ENCODE measurements around the gene GCC1. TPM values are rescaled to one million over a fixed set of nuclear protein-coding genes. Genes with fewer than 3 reads are reported as not detected.

Gene GCC1
- total RNA-seq, 3 donors from 2014 or later (not counting 1 experiment from before 2014, with no cell fraction given), result 26.1 to 32.1 (median 28.7) TPM

GRCh38 chr7:127619681-127620405 is 34.4 kb upstream of the GCC1 start:
- no peak for DNase-seq
- Histone ChIP-seq H3K36me3 (ENCODE audit: control insufficient read depth, insufficient read depth, low read length) (no peaks in the 10 kb centered on the region), H3K4me1 (ENCODE audit: control insufficient read depth, insufficient read depth, low read length) (no peaks in the 10 kb centered on the region), H3K27me3 (ENCODE audit: control insufficient read depth, insufficient read depth, low read length) (no peaks in the 10 kb centered on the region), H3K27ac (ENCODE audit: low read length) (no peak overlapping the region), H3K4me3 (ENCODE audit: low read length) (no peak overlapping the region), H3K9me3 (ENCODE audit: control insufficient read depth, insufficient read depth, low read length) (no peaks in the 10 kb centered on the region)
- H3K9me3 Mint-ChIP-seq, result no peaks in the 10 kb centered on the region
- H3K27me3 Mint-ChIP-seq (ENCODE audit: low read depth in 2 of 2), result peaks cover 52 to 68% of the 10 kb centered on the region in 2 donors
- peak in 1 of 3 donors; percentile 47 for ATAC-seq
- WGBS (ENCODE audit: insufficient coverage), result 7% methylated on average over 22 of the region's 27 CpGs
- H3K27ac Mint-ChIP-seq, result no peak overlapping the region
- H3K4me3 Mint-ChIP-seq, result no peak overlapping the region
- intact Hi-C loops (cut with micrococcal nuclease), result no loop called here
- H3K36me3 Mint-ChIP-seq, result no peaks in the 10 kb centered on the region
- no peak for TF ChIP-seq CTCF (IDR thresholded peaks at IDR 0.05)
- peaks cover 0 to 7% of the 10 kb centered on the region in 2 donors for H3K4me1 Mint-ChIP-seq

DNA sequence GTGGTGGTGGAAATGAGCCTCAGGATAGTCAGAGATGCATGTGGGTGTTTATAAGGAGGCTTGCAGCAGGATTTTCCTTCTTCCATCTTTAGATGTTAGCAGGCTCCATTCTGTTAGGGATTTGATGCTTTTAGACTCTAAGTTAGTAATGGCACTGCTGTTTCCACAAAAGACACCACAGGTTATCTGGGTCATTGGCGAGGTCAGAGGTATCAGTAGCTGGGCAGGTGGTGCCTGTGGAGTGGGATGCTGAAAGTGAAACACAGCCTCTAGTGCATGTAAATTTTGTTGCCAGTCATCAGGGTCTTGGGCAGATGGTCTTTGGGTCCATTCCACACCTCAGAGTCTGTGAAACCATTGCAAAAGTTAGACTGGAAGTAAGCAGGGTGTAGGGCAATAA is 33.4 kb upstream of the GCC1 start:
- 86% methylated on average over 1 of the region's 1 CpG for WGBS (ENCODE audit: insufficient coverage)
- Mint-ChIP-seq H3K4me1 (peaks cover 0 to 7% of the 10 kb centered on the region in 2 donors), H3K27me3 (ENCODE audit: low read depth in 2 of 2) (peaks cover 51 to 71% of the 10 kb centered on the region in 2 donors), H3K9me3 (no peaks in the 10 kb centered on the region), H3K27ac (no peak overlapping the region), H3K4me3 (no peak overlapping the region), H3K36me3 (no peaks in the 10 kb centered on the region)
- TF ChIP-seq CTCF (IDR thresholded peaks at IDR 0.05), result no peak
- no peak overlapping the region for H3K27ac ChIP-seq (ENCODE audit: low read length)
- intact Hi-C loops (cut with micrococcal nuclease), result no loop called here
- ATAC-seq, result no peak
- H3K27me3 ChIP-seq (ENCODE audit: control insufficient read depth, insufficient read depth, low read length), result no peaks in the 10 kb centered on the region
- H3K4me3 ChIP-seq (ENCODE audit: low read length), result no peak overlapping the region
- no peaks in the 10 kb centered on the region for H3K36me3 ChIP-seq (ENCODE audit: control insufficient read depth, insufficient read depth, low read length)
- H3K4me1 ChIP-seq (ENCODE audit: control insufficient read depth, insufficient read depth, low read length), result no peaks in the 10 kb centered on the region
- H3K9me3 ChIP-seq (ENCODE audit: control insufficient read depth, insufficient read depth, low read length), result no peaks in the 10 kb centered on the region
- no peak for DNase-seq

DNA sequence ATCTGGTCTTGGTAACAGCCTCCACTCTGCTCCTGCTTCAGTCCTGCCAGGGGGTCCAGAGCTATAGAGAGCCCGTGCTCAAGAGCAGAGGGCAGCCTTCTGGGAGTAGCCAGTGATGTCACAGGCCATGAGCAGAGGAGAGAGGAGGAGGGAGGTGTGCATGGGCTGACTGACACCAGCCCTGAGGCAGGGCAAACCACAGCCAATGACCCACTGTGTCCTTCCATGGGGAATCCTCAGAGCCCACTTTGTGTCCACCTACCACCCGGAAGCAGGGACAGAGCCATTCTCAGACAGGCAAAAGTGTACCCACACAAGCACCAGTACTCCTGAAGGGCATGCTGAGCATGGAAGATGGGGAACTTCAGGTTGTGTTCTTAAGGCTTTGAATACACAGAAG is 32.6 kb upstream of the GCC1 start, which contains the start of gene PAX4:
Gene PAX4, minus strand, starts transcription at position 101 of the 400 bp plus-strand sequence. CDS start 2,214 bp downstream, outside the sequence.
- Mint-ChIP-seq H3K9me3 (no peaks in the 10 kb centered on the region), H3K27me3 (ENCODE audit: low read depth in 2 of 2) (peaks cover 55 to 74% of the 10 kb centered on the region in 2 donors)
- H3K9me3 ChIP-seq (ENCODE audit: control insufficient read depth, insufficient read depth, low read length), result no peaks in the 10 kb centered on the region

More for the DNA sequence above, 32.6 kb upstream of the GCC1 start, which contains the start of gene PAX4:
- ATAC-seq (no peak), DNase-seq (no peak)
- no peak within 1 kb of the TSS for H3K4me3 Mint-ChIP-seq
- H3K4me1 Mint-ChIP-seq, result peaks cover 0 to 7% of the 10 kb centered on the region in 2 donors
- Histone ChIP-seq H3K27me3 (ENCODE audit: control insufficient read depth, insufficient read depth, low read length) (no peaks in the 10 kb centered on the region), H3K4me1 (ENCODE audit: control insufficient read depth, insufficient read depth, low read length) (no peaks in the 10 kb centered on the region), H3K4me3 (ENCODE audit: low read length) (no peak within 1 kb of the TSS), H3K36me3 (ENCODE audit: control insufficient read depth, insufficient read depth, low read length) (no peaks in the 10 kb centered on the region), H3K27ac (ENCODE audit: low read length) (no peak within 1 kb of the TSS)
- H3K36me3 Mint-ChIP-seq, result no peaks in the 10 kb centered on the region
- no peak within 1 kb of the TSS for H3K27ac Mint-ChIP-seq
- no peak for TF ChIP-seq CTCF (IDR thresholded peaks at IDR 0.05)
- intact Hi-C loops (cut with micrococcal nuclease), result no loop called here
- 54% methylated on average over 2 of the region's 2 CpGs for WGBS (ENCODE audit: insufficient coverage)
